Sigmoid colon (tissue), 3 donors: ENCODE data around the gene NOS1.

ENCODE experiments used
- POLR2A ChIP-seq, 2 donors: fragments of 450-650 bp; IDR thresholded peaks; one replicate each; pipeline ENCODE4 v1.6.1; 2016; ENCODE audit warnings: antibody characterized with exemption in 2 of 2, mild to moderate bottlenecking in 2 of 2, moderate library complexity in 2 of 2
- TF ChIP-seq, protein P1 (sequence below), 4 experiments: fragments of 450-650 bp in 3 of 4; fragments of 200-600 bp in 1 of 4; IDR thresholded peaks; one replicate each; pipeline ENCODE4 v1.5.1; 2016 to 2019; ENCODE audit warnings: antibody characterized with exemption in 4 of 4, mild to moderate bottlenecking in 3 of 4, moderate library complexity in 2 of 4

DNA sequence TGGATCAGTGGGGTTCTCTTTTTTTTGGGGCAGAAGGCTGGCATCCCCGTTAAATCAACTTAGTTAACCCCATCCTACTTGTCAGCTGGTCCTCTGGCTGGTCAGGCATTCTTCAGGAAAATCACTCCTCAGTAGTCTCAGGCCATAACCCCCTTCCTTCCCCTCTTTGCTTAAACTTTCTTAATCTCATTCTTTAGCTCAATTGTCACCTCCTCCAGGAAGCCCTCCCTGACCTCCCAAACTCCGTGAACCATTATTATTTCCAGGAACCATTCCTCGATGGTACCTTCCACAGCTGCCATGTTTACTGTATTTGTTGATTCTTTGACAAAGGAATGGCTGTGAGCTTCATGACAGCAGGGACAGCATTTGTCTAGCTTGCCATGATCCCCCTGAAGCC lies 98.7 kb downstream of the NOS1 start:
- TF ChIP-seq, protein P1, sequence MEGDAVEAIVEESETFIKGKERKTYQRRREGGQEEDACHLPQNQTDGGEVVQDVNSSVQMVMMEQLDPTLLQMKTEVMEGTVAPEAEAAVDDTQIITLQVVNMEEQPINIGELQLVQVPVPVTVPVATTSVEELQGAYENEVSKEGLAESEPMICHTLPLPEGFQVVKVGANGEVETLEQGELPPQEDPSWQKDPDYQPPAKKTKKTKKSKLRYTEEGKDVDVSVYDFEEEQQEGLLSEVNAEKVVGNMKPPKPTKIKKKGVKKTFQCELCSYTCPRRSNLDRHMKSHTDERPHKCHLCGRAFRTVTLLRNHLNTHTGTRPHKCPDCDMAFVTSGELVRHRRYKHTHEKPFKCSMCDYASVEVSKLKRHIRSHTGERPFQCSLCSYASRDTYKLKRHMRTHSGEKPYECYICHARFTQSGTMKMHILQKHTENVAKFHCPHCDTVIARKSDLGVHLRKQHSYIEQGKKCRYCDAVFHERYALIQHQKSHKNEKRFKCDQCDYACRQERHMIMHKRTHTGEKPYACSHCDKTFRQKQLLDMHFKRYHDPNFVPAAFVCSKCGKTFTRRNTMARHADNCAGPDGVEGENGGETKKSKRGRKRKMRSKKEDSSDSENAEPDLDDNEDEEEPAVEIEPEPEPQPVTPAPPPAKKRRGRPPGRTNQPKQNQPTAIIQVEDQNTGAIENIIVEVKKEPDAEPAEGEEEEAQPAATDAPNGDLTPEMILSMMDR (IDR thresholded peaks at IDR 0.05) = no peak
- no peak for TF ChIP-seq POLR2A (IDR thresholded peaks at IDR 0.05)
